Stimulated activated CD8-positive, alpha-beta memory T cell treated with anti-CD3 and anti-CD28 coated beads, Interleukin-2, amount 100 ng/mL, for 1 hour (primary cell): ENCODE results near the gene IGLON5.

ENCODE experiments used
- DNase-seq, 2 donors: peaks; one replicate each; pipeline ENCODE4 v3.0.0-alpha.2; 2020; ENCODE audit warnings: low read depth in 2 of 2

IGLON5 gene

DNA sequence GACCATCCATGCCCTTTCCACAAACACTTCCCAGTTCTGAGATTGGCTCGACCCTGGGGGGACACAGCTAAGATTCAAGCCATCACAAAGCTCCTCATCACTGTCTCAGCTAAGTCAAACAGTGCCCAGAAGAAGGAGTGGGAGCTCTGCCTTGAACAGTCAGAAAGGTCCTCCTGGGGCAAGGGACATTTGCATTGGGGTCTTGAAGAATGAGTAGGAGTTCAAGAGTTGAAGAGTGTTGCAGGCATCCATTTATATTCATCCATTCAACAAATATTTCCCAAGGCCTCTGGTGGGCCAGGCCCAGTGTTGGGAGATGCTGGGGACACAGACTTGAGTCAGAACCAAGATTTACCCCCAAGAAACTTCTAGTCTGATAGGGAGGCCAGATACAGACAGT, 6.5 kb downstream of the IGLON5 start:
- DNase-seq: no peak

DNA sequence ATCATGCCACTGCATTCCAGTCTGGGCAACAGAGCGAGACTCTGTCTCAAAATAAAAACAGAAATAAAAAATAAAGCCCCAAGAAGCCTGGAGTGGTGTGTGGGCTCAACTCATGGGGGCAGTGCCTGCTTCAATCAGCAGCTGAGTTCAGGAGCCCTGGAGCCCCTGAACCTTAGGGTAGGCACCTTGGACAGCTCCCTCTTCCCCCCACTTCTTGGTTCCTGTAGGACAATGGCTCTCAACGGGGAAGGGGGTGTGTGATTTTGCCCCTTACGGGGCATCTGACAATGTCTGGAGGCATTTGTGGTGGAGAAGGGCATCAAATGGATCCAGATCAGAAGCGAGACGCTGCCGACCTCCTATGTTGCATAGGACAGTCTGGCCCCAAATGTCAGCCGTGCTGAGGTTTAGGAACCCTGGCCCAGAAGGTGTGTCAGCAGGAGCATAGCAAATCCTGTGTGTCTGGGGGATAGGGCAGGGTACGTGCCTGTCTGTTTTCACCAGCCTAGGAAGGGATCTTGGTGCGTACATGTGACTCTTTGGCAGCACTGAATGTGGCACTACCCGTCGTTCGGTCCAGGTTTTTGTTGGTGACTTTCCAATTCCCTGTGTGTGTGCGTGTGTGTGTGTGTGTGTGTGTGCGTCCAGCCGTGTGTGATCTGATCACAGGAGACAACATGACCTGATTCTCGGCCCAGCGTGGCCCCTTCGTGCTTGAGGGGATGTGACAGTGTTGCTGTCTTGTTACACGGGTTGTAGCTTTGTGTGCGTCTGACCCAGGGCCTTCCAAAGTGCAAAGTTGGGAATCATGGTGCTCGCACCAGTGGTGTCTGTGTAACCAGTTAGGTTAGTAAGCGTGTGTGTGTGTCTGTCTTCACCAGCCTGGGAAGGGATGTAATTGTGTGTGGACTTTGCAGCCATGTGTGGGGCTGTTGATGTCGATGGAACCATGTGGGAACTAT, 7.5 kb downstream of the IGLON5 start:
- no peak for DNase-seq

DNA sequence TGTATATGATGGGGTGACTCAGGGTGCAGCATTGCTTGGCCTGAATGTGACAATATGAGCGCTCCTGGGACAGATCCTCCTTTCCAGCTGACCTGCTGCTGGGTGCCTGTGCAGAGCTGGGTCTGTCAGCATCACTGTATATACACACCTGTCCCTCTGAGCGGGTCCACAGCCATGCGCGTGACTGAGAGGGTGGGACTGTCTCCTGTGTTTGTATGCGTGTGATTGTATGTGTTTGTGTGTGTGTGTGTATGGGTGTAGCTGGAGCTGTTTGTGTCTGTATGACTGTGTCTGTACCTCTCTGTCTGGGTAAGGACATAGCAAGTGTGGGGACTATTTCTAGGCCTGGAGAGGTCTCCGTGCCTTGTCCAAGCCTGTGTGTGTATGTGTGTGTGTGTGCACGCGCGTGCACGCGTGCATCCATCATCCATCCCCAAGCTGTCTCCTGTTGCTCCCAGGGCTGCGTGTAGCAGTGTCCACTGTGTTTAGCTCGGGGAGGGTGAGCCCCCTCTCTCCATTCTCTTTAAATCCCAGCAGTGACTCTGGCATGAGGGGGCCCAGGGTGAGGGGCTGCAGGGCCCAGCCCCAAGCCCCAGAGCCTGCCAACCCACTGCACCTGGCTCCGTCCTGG, 8.3 kb downstream of the IGLON5 start:
- no peak for DNase-seq

GRCh38 chr19:51320280-51320657, 8.8 kb downstream of the IGLON5 start:
- no peak for DNase-seq

- no peak for DNase-seq
Observed at GRCh38 chr19:51321799-51322198, 10.4 kb downstream of the IGLON5 start.

DNA sequence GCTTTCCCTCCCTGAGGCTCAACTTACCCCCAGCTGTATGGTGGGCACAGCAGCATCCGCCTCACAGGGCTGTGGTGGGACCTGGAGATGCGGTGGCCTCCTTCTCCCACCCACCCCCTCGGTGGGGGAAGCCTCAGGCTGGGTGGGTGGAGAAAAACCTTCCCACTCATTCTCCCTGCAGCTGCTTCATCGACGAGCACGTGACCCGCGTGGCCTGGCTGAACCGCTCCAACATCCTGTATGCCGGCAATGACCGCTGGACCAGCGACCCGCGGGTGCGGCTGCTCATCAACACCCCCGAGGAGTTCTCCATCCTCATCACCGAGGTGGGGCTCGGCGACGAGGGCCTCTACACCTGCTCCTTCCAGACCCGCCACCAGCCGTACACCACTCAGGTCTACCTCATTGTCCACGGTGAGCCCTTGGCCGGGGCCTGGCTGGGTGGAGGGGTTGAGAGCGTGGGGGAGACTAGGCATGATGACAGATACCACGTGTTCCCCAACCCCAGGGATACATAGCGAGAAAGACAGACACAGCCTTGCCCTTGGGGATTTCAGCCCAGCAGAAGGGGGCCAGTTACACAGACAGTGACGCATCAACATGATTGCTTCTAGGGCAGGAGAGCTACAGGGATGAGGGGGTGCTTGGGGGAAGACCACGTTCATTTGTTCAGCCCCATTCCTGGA, 12.2 kb downstream of the IGLON5 start:
- DNase-seq: no peak

GRCh38 chr19:51324167-51324481, 12.7 kb downstream of the IGLON5 start:
- DNase-seq: no peak

GRCh38 chr19:51325161-51325976, 13.9 kb downstream of the IGLON5 start:
- no peak for DNase-seq

DNA sequence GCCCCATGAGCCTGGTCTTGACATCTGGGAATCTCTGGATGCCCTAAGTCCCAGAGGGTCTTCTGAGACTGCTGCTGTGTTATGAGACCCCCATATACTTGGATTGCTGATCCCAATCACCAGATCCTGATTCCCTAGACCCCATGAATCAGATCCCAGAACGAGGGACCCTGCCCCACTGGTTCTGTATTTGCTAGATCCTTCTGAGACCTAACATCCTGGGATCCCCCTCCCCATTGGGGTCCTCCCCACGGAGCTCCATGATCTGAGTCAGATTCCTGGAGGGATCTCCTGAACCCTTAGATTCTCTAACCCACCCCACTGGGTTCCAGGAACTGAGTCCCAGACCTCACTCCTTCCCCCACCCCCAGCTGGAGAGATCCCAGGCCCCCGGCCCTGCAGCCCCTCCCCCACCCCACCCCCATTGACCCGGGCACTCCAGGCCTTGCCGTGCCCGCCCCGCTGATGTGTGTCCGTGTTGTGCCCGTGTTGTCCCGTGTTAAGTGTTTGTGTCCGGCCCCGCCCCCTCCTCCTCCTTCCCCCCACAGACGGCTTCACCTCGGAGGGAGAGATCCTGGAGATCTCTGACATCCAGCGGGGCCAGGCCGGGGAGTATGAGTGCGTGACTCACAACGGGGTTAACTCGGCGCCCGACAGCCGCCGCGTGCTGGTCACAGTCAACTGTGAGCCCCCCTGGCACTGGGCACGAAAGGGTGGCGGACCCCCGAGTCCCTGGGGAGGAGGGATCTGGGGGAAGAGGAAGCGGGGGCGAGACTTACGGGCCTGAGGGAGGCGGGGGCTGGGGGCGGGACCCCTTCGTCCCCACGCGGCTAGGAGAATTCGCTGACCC, 15.0 kb downstream of the IGLON5 start:
- DNase-seq: no peak

- peak in 1 of 2 donors; percentile 21 for DNase-seq
Observed at GRCh38 chr19:51327066-51328001, 15.9 kb downstream of the IGLON5 start.

GRCh38 chr19:51329411-51329810, 18.0 kb downstream of the IGLON5 start:
- no peak for DNase-seq

GRCh38 chr19:51330366-51330765, 18.9 kb downstream of the IGLON5 start:
- DNase-seq: no peak

- DNase-seq: no peak
Observed at GRCh38 chr19:51331193-51331592, 19.7 kb downstream of the IGLON5 start.

DNA sequence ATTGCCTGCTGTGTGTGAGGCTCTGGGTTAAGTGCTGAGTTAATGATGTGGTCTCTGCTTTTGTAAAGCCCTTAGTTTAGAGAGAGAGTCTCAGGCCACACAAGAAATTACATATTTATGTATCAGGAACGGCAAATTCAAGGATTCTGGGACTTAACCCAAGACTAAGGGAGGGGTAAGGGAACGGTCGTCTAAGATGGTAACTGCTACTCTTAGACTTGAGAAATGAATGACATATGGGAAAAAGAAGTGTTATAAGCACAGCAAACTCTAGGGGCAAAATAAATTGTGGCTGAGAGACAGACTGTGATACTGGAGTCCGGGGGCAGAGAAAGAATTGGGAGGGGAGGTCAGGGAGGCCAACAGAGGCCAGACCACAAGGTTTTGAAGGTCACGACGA, 20.3 kb downstream of the IGLON5 start:
- no peak for DNase-seq

DNA sequence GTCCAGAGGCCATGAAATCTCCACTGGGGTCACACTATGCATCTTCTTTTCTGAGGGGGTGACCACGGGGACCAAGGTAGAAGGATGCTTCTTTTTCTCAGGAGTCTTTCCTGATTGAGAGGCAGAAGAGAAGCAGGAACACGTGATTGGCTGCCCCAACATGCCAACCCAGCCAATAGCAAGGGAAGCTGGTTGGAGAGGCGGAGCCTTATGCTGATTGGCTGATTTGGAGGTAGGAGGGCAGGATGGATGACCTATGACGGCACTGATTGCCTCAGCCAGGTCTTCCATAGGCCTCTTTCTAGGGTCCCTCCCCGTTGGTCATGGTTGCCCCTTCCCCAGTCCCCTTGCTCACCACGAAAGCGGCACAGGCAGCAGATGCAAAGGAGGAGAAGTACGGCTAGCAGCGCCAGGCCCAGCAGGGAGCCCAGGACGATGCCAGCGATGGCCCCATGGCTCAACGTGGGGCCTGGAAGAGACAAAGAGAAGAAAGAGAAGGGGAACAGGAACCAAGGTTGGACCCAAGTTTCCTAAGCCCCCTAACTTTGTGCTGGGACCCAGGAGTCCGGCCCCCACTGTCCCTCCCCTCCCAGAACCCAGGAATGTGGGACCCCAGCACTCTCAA, 22.5 kb downstream of the IGLON5 start:
- DNase-seq: no peak

DNA sequence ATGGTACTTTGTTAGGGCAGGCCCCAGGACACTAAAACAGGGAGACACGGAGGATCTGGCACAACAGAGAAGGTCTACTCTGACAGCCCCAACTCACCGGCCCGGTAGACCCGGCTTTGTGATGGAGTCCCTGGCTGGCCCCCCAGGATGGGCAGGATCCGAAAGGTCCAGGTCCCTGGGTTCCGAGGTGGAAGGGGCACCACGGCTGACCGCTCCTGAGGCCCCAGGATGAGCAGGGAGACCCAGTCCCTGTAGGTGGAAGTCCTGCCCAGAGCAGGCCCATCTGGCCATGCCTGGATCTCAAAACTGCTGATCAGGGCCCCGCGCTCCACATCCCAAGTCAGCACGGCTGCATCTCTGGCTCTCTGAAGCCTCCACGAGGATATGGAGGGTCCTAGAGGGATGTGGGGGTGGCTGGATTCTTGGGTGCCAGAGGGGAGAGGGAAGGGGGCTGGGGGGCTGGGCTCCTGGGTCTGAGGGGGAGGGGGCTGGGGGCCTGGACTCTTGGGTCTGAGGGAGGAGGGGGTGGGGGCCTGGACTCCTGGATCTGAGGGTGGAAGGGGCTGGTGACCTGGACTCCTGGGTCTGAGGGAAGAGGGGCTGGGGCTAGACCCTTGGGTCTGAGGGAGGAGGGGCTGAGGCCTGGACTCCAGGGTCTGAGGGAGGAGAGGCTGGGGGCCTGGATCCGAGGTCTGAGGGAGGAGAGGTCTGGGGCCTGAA, 25.9 kb downstream of the IGLON5 start:
- DNase-seq: no peak

GRCh38 chr19:51337861-51338562, 26.6 kb downstream of the IGLON5 start:
- no peak for DNase-seq
